Testis (tissue), 3 donors: ENCODE measurements around the gene SHB. TPM values are rescaled to one million over a fixed set of nuclear protein-coding genes. Genes with fewer than 3 reads are reported as not detected.

Experiments used
- DNase-seq: peaks from one replicate; pipeline ENCODE4 v3.0.0-alpha.2; 2019
- H3K27ac ChIP-seq, 2 donors: fragments of 200-600 bp; sonication (generic); one replicate each; pipeline ENCODE4 v1.5.1; 2019
- H3K27me3 ChIP-seq: fragments of 200-600 bp; sonication (generic); one replicate; pipeline ENCODE4 v1.5.1; 2019
- H3K36me3 ChIP-seq: fragments of 200-600 bp; sonication (generic); one replicate; pipeline ENCODE4 v1.5.1; 2017; ENCODE audit warnings: low read depth; ENCODE audit errors: missing control alignments
- H3K4me1 ChIP-seq: fragments of 200-600 bp; sonication (generic); one replicate; pipeline ENCODE4 v1.5.1; 2019
- H3K4me3 ChIP-seq, 2 donors: fragments of 200-600 bp; sonication (generic); one replicate each; pipeline ENCODE4 v1.5.1; 2017 to 2019
- H3K9me3 ChIP-seq: fragments of 200-600 bp; sonication (generic); one replicate; pipeline ENCODE4 v1.5.1; 2017
- CTCF ChIP-seq, 3 experiments: fragments of 450-650 bp in 2 of 3; fragments of 200-600 bp in 1 of 3; sonication (generic) in 1 of 3; IDR thresholded peaks; one replicate each; pipeline ENCODE4 v1.5.1; 2016 to 2019; ENCODE audit warnings: antibody characterized with exemption in 3 of 3, mild to moderate bottlenecking in 2 of 3, moderate library complexity in 1 of 3
- POLR2A ChIP-seq: fragments of 450-650 bp; IDR thresholded peaks from one replicate; pipeline ENCODE4 v1.6.1; 2017; ENCODE audit warnings: antibody characterized with exemption, mild to moderate bottlenecking, moderate library complexity
- WGBS, 2 donors: methylation state at CpG; one replicate each; pipeline ENCODE4 v1.1.5; 2018; 5-methylcytosine and 5-hydroxymethylcytosine counted together
- intact Hi-C: fragments of 100-400 bp; cut with DNase I; formaldehyde crosslinking; loops from one replicate; pipeline ENCODE4 v1.15.1; 2023; ENCODE audit warnings: low total_unique reads
- polyA plus RNA-seq: library from polyadenylated mRNA; stranded (reverse); fragments of 350-450 nt; fragmentation: Illumina TruSeq; extraction: RNeasy Lipid Tissue Mini Kit (QIAGEN cat#74804); gene quantifications from one replicate; pipeline ENCODE4 v1.2.3, GENCODE V29; 2014; ENCODE audit warnings: low read depth, low replicate concordance; ENCODE audit not compliant: insufficient read depth
- total RNA-seq, 2 donors: library from RNA; depleted of rRNA; stranded (reverse); fragments of >200 nt; gene quantifications; one replicate each; pipeline ENCODE4 v1.2.3, GENCODE V29; 2016

Gene SHB
- total and polyA plus RNA-seq, 3 donors from 2014 or later: 8.6 to 22.3 (median 21.2) TPM

- no peak overlapping the region for H3K4me3 ChIP-seq
- no peaks in the 10 kb centered on the region for H3K27me3 ChIP-seq
- DNase-seq: no peak
- 60 to 61% methylated on average over 3 of the region's 3 CpGs for WGBS, 2 donors
- H3K27ac ChIP-seq: no peak overlapping the region
- intact Hi-C loops: loop anchor here (10.0 kb wide), 2 partner anchors 90 to 540 kb away; no protein-coding TSS in a partner anchor
- H3K4me1 ChIP-seq: peaks cover 7% of the 10 kb centered on the region
- TF ChIP-seq POLR2A: no peak
- no peaks in the 10 kb centered on the region for H3K36me3 ChIP-seq
- no peaks in the 10 kb centered on the region for H3K9me3 ChIP-seq
Observed at GRCh38 chr9:37954581-37954981, 114.4 kb downstream of the SHB start.

- 67 to 69% methylated on average over 14 of the region's 14 CpGs for WGBS, 2 donors
- no peak for DNase-seq
Observed at GRCh38 chr9:37953775-37954437, 115.1 kb downstream of the SHB start.

GRCh38 chr9:37953206-37953774 is 115.7 kb downstream of the SHB start:
- intact Hi-C loops: loop anchor here (10.0 kb wide), 2 partner anchors 92 to 542 kb away; no protein-coding TSS in a partner anchor
- no peak for TF ChIP-seq POLR2A
- TF ChIP-seq CTCF (IDR thresholded peaks at IDR 0.05): no peak
- H3K4me3 ChIP-seq: no peak overlapping the region
- DNase-seq: no peak
- no peak overlapping the region for H3K27ac ChIP-seq
- H3K36me3 ChIP-seq: no peaks in the 10 kb centered on the region
- no peaks in the 10 kb centered on the region for H3K9me3 ChIP-seq
- H3K4me1 ChIP-seq: peaks cover 7% of the 10 kb centered on the region
- no peaks in the 10 kb centered on the region for H3K27me3 ChIP-seq
- 87 to 91% methylated on average over 4 to 5 of the region's 5 CpGs for WGBS, 2 donors

More at GRCh38 chr9:37953775-37954437, 115.1 kb downstream of the SHB start:
- H3K36me3 ChIP-seq: no peaks in the 10 kb centered on the region
- no peak overlapping the region for H3K27ac ChIP-seq
- H3K27me3 ChIP-seq: no peaks in the 10 kb centered on the region
- intact Hi-C loops: loop anchor here (10.0 kb wide), 2 partner anchors 91 to 541 kb away; no protein-coding TSS in a partner anchor
- H3K9me3 ChIP-seq: no peaks in the 10 kb centered on the region
- peaks cover 7% of the 10 kb centered on the region for H3K4me1 ChIP-seq
- TF ChIP-seq CTCF (IDR thresholded peaks at IDR 0.05) (no peak), POLR2A (no peak)
- H3K4me3 ChIP-seq: no peak overlapping the region

GRCh38 chr9:37952731-37953130 is 116.3 kb downstream of the SHB start:
- Histone ChIP-seq H3K4me3 (no peak overlapping the region), H3K27me3 (no peaks in the 10 kb centered on the region), H3K27ac (no peak overlapping the region), H3K36me3 (no peaks in the 10 kb centered on the region), H3K9me3 (no peaks in the 10 kb centered on the region), H3K4me1 (peaks cover 7% of the 10 kb centered on the region)
- intact Hi-C loops: loop anchor here (10.0 kb wide), 2 partner anchors 92 to 542 kb away; no protein-coding TSS in a partner anchor
- TF ChIP-seq CTCF (IDR thresholded peaks at IDR 0.05) (no peak), POLR2A (no peak)
- DNase-seq: no peak
- 81 to 86% methylated on average over 6 of the region's 6 CpGs for WGBS, 2 donors

- no peak for DNase-seq
- Histone ChIP-seq H3K36me3 (no peaks in the 10 kb centered on the region), H3K27ac (no peak overlapping the region), H3K27me3 (no peaks in the 10 kb centered on the region), H3K4me3 (no peak overlapping the region), H3K4me1 (peaks cover 7% of the 10 kb centered on the region), H3K9me3 (no peaks in the 10 kb centered on the region)
- WGBS, 2 donors: 84 to 88% methylated on average over 12 of the region's 12 CpGs
- intact Hi-C loops: loop anchor here (10.0 kb wide), 2 partner anchors 93 to 543 kb away; no protein-coding TSS in a partner anchor
- TF ChIP-seq POLR2A (no peak), CTCF (IDR thresholded peaks at IDR 0.05) (no peak)
Observed at GRCh38 chr9:37951671-37952449, 117.2 kb downstream of the SHB start.
